H1 (cell line): ENCODE measurements around the gene ADAMTS16.

ENCODE experiments used
- ATF3 ChIP-seq: IDR thresholded peaks from 2 replicates; pipeline ENCODE4 v1.6.1; 2011; ENCODE audit warnings: low read depth, mild to moderate bottlenecking, low read length; ENCODE audit not compliant: insufficient read depth
- CTCF ChIP-seq, 3 experiments: IDR thresholded peaks; 1 replicate in 2 of 3; 2 replicates in 1 of 3; pipeline versions ENCODE4 v1.5.1 to v1.6.1; 2011; ENCODE audit warnings: low read length in 3 of 3, mild to moderate bottlenecking in 3 of 3, inconsistent platforms in 2 of 3, low read depth in 1 of 3, moderate library complexity in 1 of 3; ENCODE audit not compliant: insufficient read depth in 1 of 3; ENCODE audit errors: control extremely low read depth in 1 of 3
- HDAC2 ChIP-seq, 2 experiments: fragments of 300-600 bp in 1 of 2; sonication (generic) in 1 of 2; IDR thresholded peaks; 2 replicates each; pipeline ENCODE4 v1.6.1; 2011 to 2012; ENCODE audit warnings: low read depth in 2 of 2, low read length in 2 of 2, mild to moderate bottlenecking in 2 of 2, moderate library complexity in 2 of 2, borderline replicate concordance in 1 of 2, inconsistent platforms in 1 of 2
- JUN ChIP-seq: IDR thresholded peaks from 2 replicates; pipeline ENCODE4 v1.6.1; 2011; ENCODE audit warnings: low read depth, mild to moderate bottlenecking, improper control_type of control experiment, low read length
- MAX ChIP-seq: IDR thresholded peaks from 2 replicates; pipeline ENCODE4 v1.6.1; 2012; ENCODE audit warnings: inconsistent platforms
- NRF1 ChIP-seq: IDR thresholded peaks from 2 replicates; pipeline ENCODE4 v1.6.1; 2011; ENCODE audit warnings: mild to moderate bottlenecking, low read depth, low read length, improper control_type of control experiment
- POLR2AphosphoS5 ChIP-seq: IDR thresholded peaks from 2 replicates; pipeline ENCODE4 v1.6.1; 2011; ENCODE audit warnings: low read depth, low read length
- RBBP5 ChIP-seq: IDR thresholded peaks from 2 replicates; pipeline ENCODE4 v1.7.1; 2012; ENCODE audit warnings: low read depth, mild to moderate bottlenecking, inconsistent platforms, low read length, moderate library complexity, borderline replicate concordance
- SIRT6 ChIP-seq: IDR thresholded peaks from one replicate; pipeline ENCODE4 v1.7.1; 2012; ENCODE audit warnings: low read length, inconsistent platforms
- SP2 ChIP-seq: IDR thresholded peaks from 2 replicates; pipeline ENCODE4 v1.6.1; 2012; ENCODE audit warnings: mild to moderate bottlenecking, low read length, inconsistent platforms
- TCF12 ChIP-seq: IDR thresholded peaks from 2 replicates; pipeline ENCODE4 v1.6.1; 2011; ENCODE audit warnings: low read depth, mild to moderate bottlenecking, low read length
- YY1 ChIP-seq: IDR thresholded peaks from 2 replicates; pipeline ENCODE4 v1.6.1; 2011; ENCODE audit warnings: low read depth, mild to moderate bottlenecking, low read length

- TF ChIP-seq CTCF (IDR thresholded peaks at IDR 0.05; ENCODE audit: control extremely low read depth in 1 of 3, insufficient read depth in 1 of 3, low read depth in 1 of 3, low read length in 3 of 3), result no peak
- TF ChIP-seq HDAC2 (IDR thresholded peaks at IDR 0.05; ENCODE audit: borderline replicate concordance in 1 of 2, low read depth in 2 of 2, low read length in 2 of 2), result no peak
- TF ChIP-seq NRF1, result no peak
- no peak for TF ChIP-seq SP2
- TF ChIP-seq RBBP5, result no peak
- no peak for TF ChIP-seq TCF12
- no peak for TF ChIP-seq POLR2AphosphoS5
- no peak for TF ChIP-seq MAX
- TF ChIP-seq SIRT6, result no peak
- no peak for TF ChIP-seq ATF3
- TF ChIP-seq YY1, result no peak
- TF ChIP-seq JUN, result no peak
These were observed 130.0 kb downstream of the ADAMTS16 start for GRCh38 chr5:5270161-5270560.
